SK-N-MC (cell line): Measurements from ENCODE around the gene TTLL5.

Experiments
- EZH2 ChIP-seq: fragments of 200-600 bp; sonication (generic); IDR thresholded peaks from one replicate; pipeline ENCODE4 v1.6.1; 2017; ENCODE audit warnings: antibody characterized with exemption
- FOXP2 ChIP-seq: optimal IDR thresholded peaks from 2 replicates; pipeline ENCODE3; 2011; ENCODE audit warnings: mild to moderate bottlenecking, moderate library complexity; ENCODE audit not compliant: insufficient read depth; ENCODE audit errors: extremely low read length, control extremely low read depth
- POLR2AphosphoS5 ChIP-seq: IDR thresholded peaks from 2 replicates; pipeline ENCODE4 v1.6.1; 2012; ENCODE audit warnings: mild to moderate bottlenecking, low read depth, low read length, borderline replicate concordance

- TF ChIP-seq POLR2AphosphoS5 (no peak), EZH2 (no peak), FOXP2 (no peak)
Measured at GRCh38 chr14:75906228-75906627, 245.2 kb downstream of the TTLL5 start.
